GM18517 (cell line): Measurements from ENCODE around the gene SEMA3E.

Source experiments
- ATAC-seq: cut with Tn5 transposase; IDR thresholded peaks from one replicate; pipeline ENCODE4 v1.9.1; 2021; ENCODE audit warnings: mild to moderate bottlenecking, moderate library complexity; ENCODE audit not compliant: unreplicated experiment

The SEMA3E gene

GRCh38 chr7:83366629-83367028 is 282.3 kb downstream of the SEMA3E start:
- no peak for ATAC-seq

DNA sequence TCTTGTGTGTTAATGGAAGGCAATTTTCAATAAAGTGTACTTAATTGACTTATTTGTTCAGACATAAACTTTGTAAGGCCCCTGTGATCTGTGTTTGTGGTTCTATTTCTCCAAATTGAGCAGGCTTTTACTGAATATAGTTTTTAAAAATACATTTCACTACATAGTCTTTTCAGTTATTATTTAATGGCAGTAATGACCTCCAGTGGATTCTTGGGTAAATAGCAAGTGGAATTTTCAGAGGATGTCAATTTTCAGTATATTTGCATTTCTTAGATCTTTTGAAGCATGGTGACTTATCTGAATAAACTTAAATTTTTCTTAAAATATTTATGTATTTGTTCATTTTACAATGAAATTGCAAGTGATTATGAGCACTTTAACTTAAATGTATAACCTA is 283.2 kb downstream of the SEMA3E start:
- no peak for ATAC-seq

GRCh38 chr7:83362871-83363550 is 285.9 kb downstream of the SEMA3E start:
- ATAC-seq = no peak

DNA sequence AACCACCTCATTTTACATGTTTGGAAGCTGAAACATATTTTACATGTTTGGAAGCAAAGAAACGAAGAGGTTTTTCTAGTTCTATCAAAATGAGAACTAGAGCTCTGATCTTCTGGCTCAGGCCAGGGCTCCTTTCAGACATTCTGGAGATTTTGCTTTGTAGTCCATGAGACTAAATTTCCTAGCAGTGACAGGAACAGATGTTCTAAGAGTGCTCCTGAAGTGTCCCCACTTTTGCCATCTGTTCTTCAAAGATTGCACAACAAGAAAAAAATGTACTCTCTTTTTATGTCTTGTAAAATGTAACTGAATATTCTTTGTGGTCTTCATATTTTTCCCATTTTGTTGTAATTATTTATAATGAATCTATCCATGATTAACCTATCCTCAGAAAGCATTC is 289.8 kb downstream of the SEMA3E start:
- ATAC-seq = no peak

DNA sequence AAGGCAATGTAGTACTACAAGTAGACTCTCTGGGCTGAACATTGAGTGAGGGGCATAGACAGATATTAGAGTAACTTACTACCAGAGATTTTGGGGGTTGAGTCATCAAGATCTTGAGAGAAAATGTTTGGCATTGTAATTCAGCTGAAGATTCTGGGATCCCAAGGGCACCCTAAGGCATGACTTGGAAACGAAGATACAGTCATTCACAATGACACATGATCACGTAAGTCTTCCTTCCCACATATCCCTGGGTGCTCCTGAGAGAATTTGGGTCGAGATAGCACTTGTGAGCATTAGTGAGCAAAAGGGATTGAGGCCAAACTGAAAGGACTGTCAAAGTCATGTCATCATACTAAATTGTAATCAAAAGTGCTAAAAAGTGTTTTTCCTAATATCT is 293.8 kb downstream of the SEMA3E start:
- ATAC-seq = no peak

DNA sequence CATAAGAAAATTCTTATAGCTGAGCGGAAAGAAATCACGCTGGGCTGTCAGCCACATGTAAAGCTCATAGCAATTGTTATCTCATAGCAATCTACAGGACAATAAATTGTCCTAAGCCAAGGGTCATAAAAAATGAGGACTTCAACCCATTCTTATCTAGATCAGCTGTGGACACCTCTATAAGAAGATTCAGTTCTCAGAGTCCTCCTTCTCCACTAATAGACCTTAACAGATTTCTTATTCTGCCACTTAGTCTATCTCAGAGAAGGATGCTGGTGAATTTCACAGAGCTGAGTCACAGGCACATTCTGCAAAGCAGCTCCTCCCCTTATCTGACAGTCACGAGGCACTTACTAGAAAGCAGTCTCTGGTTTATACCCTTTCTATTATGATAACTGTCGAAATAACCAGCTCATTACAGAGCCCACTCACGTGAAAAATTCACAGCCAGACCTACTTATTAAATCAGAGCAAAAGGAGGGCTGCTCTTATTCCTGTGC is 300.9 kb downstream of the SEMA3E start:
- no peak for ATAC-seq

GRCh38 chr7:83339907-83340306 is 309.0 kb downstream of the SEMA3E start:
- ATAC-seq = no peak

DNA sequence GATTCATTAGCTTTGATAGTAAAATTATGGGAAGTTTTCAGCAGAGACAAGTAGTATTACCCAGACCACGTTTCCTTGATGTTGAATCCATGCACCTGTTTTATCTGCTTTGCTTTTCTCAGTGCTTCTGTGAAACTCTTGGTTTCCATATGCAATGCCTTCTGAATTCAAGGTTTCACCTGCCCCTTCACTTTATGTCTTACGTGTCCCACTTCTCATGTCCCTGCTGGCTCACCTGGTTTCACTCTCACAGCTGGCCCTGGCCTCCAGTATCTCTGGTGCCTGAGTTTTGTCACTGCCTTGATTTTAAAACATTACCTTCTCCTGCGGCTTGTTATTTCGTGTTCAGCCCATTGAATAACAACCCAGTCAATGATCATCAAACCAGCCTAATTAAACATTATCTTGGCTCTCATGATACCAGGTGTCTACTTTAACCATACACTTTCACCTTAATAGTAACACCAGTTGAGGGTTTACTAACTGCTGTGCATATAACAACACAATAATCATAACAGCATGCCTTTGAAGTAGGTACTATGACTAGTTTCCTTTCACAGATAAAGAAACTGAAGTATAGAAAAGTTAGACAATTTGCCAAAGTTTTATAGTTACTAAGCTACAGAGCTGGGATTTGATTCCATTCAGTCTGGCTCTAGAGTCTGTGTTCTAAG is 310.5 kb downstream of the SEMA3E start:
- ATAC-seq = no peak

DNA sequence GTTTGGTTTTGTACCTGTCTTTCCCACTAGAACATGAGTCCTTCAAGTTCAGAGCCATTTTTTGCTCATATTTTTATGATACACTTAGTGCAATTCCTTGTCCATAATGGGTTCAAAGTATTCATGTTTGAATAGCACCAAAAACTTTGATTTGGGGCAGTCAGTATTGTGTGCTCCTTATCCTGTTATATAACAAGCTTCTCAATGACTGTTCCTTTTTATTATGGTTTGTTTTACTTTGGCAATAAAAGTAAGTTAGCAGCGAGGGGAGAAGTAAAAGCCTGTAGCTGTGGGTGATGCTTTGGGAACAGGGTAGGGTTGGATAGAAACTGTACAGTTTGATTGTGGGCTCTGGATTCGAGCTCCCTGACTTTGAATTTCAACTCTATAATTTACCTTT is 311.9 kb downstream of the SEMA3E start:
- ATAC-seq = no peak

GRCh38 chr7:83326223-83326622 is 322.7 kb downstream of the SEMA3E start:
- ATAC-seq = no peak

GRCh38 chr7:83325083-83325482 is 323.9 kb downstream of the SEMA3E start:
- ATAC-seq = no peak

- no peak for ATAC-seq
Observed at GRCh38 chr7:83324596-83324995, 324.3 kb downstream of the SEMA3E start.

DNA sequence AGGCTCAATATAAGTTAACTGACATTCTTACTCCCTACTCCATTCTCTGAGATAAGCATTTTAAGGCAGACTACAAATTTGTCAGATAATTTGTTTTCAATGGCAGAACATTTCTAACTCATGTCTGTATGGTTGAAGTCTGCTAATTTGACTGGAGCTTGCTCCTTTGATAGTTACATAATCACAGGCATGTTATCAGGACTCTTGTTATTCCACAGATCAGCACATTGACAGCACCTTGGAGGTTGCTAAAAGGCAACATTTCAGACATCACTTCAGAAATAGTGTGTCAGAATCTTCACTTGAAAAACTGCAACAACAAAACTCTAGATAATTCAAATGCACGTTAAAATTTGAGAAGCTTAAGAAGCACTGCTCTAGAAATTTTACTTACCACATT is 327.9 kb downstream of the SEMA3E start:
- no peak for ATAC-seq

DNA sequence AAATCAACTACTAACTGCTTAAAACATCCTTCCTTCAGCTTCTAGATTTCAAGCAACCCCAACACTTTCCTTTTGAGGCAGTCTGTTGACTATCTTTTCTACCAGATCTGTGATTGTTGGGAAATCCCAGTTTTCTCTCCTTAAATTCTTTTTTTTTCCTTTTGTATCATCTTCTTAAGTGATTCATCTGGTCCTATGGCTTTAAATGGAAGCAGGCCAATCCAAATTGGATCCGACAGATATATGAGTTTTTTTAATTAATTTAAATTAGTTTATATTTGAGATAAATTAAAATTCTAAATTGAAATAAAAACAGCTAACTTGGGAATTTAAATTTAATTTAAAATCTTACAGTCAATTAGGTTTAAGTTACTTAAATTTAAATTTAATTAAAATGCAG is 335.0 kb downstream of the SEMA3E start:
- ATAC-seq = no peak
